ENCODE measurements around the gene CLIP1.

DNA sequence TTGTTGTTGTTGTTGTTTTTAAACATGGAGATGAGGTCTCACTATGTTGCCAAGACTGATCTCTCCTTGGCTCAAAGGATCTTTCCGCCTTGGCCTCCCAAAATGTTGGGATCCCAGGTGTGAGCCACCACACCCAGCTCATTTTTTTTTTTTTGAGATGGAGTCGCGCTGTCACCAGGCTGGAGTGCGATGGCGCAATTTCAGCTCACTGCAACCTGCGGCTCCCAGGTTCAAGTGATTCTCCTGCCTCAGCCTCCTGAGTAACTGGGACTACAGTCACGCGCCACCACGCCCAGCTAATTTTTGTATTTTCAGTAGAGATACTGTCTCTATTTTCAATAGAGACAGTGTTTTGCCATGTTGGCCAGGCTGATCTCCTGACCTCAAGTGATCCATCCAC is 4.9 kb upstream of the CLIP1 start:
- no peak for TF ChIP-seq CTCF (IDR thresholded peaks at IDR 0.05)
- TF ChIP-seq POLR2A (IDR thresholded peaks at IDR 0.05) = no peak

Data from Peyer's patch (tissue), 4 donors.